Common myeloid progenitor, CD34-positive (primary cell): ENCODE measurements around the gene RYR2.

ENCODE experiments used
- CTCF ChIA-PET: fragments of 350-600 bp; sonication (Branson Sonifier 250); formaldehyde crosslinking; loops from one replicate; lab custom pipeline; 2021; ENCODE audit warnings: antibody characterized with exemption; lab: Charles Lee
- POLR2A ChIA-PET: fragments of 350-600 bp; sonication (Branson Sonifier 250); formaldehyde crosslinking; loops from one replicate; lab custom pipeline; 2021; ENCODE audit warnings: antibody characterized with exemption; lab: Charles Lee
- DNase-seq, 3 donors: peaks; one replicate each; pipeline versions ENCODE4 v3.0.0 to v3.0.0-alpha.2; 2013
- H3K27ac ChIP-seq, 2 experiments: 1 replicate in 1 of 2; 2 replicates in 1 of 2; pipeline ENCODE4 v1.7.0; 2013; ENCODE audit warnings: inconsistent platforms in 2 of 2, low read length in 2 of 2, mild to moderate bottlenecking in 2 of 2, low read depth in 1 of 2, moderate library complexity in 1 of 2; ENCODE audit not compliant: severe bottlenecking in 2 of 2, insufficient read depth in 1 of 2, poor library complexity in 1 of 2
- H3K27me3 ChIP-seq, 5 experiments: replicated peaks in 2 of 5; 1 replicate in 3 of 5; 2 replicates in 2 of 5; pipeline versions ENCODE4 v1.6.1 to v1.7.0; 2013; ENCODE audit warnings: low read length in 4 of 5, mild to moderate bottlenecking in 2 of 5, moderate library complexity in 2 of 5, inconsistent platforms in 1 of 5; ENCODE audit not compliant: insufficient read depth in 5 of 5, control insufficient read depth in 4 of 5
- H3K36me3 ChIP-seq, 4 experiments: 1 replicate in 2 of 4; 2 replicates in 2 of 4; pipeline versions ENCODE4 v1.6.1 to v1.7.0; 2013; ENCODE audit warnings: low read length in 3 of 4, control low read depth in 1 of 4, mild to moderate bottlenecking in 1 of 4; ENCODE audit not compliant: control insufficient read depth in 4 of 4, insufficient read depth in 4 of 4
- H3K4me1 ChIP-seq, 4 experiments: 1 replicate in 3 of 4; 2 replicates in 1 of 4; pipeline versions ENCODE4 v1.6.1 to v1.7.1; 2013; ENCODE audit warnings: low read length in 3 of 4, mild to moderate bottlenecking in 3 of 4, control low read depth in 1 of 4, inconsistent platforms in 1 of 4, moderate library complexity in 1 of 4; ENCODE audit not compliant: control insufficient read depth in 4 of 4, insufficient read depth in 4 of 4; ENCODE audit errors: control extremely low read depth in 1 of 4
- H3K4me3 ChIP-seq, 7 experiments: 1 replicate in 4 of 7; 2 replicates in 3 of 7; pipeline versions ENCODE4 v1.5.1 to v1.7.0; 2013; ENCODE audit warnings: mild to moderate bottlenecking in 7 of 7, low read length in 6 of 7, moderate library complexity in 6 of 7, inconsistent platforms in 2 of 7, low read depth in 2 of 7, control low read depth in 1 of 7; ENCODE audit not compliant: insufficient read depth in 4 of 7, control insufficient read depth in 1 of 7; ENCODE audit errors: extremely low read depth in 1 of 7
- H3K9me3 ChIP-seq, 5 experiments: 1 replicate in 4 of 5; 2 replicates in 1 of 5; pipeline versions ENCODE4 v1.6.1 to v1.7.1; 2013; ENCODE audit warnings: low read length in 4 of 5, mild to moderate bottlenecking in 2 of 5, inconsistent platforms in 1 of 5, low read depth in 1 of 5, moderate library complexity in 1 of 5; ENCODE audit not compliant: control insufficient read depth in 4 of 5, insufficient read depth in 2 of 5; ENCODE audit errors: control extremely low read depth in 1 of 5
- WGBS: methylation state at CpG from one replicate; pipeline ENCODE4 v1.1.5; 2013; ENCODE audit not compliant: insufficient coverage; 5-methylcytosine and 5-hydroxymethylcytosine counted together

Gene RYR2

GRCh38 chr1:237316352-237316751 lies 274.4 kb downstream of the RYR2 start:
- CTCF ChIA-PET: no interaction called here

GRCh38 chr1:237318748-237319147 lies 276.8 kb downstream of the RYR2 start:
- Histone ChIP-seq H3K9me3 (peaks cover 0 to 2% (median 0%) of the 10 kb centered on the region in 5 experiments), H3K4me3 (no peak overlapping the region), H3K4me1 (no peaks in the 10 kb centered on the region), H3K27ac (no peak overlapping the region), H3K27me3 (no peaks in the 10 kb centered on the region), H3K36me3 (no peaks in the 10 kb centered on the region)
- ChIA-PET POLR2A (no interaction called here), CTCF (no interaction called here)
- DNase-seq: no peak
- no CpG with 5 or more reads among the region's 3 CpGs for WGBS

More at GRCh38 chr1:237316352-237316751, 274.4 kb downstream of the RYR2 start:
- no peaks in the 10 kb centered on the region for H3K27me3 ChIP-seq
- DNase-seq: no peak
- POLR2A ChIA-PET: no interaction called here
- H3K9me3 ChIP-seq: peaks cover 0 to 2% (median 0%) of the 10 kb centered on the region in 5 experiments
- H3K36me3 ChIP-seq: no peaks in the 10 kb centered on the region
- H3K4me1 ChIP-seq: no peaks in the 10 kb centered on the region
- H3K4me3 ChIP-seq: no peak overlapping the region
- H3K27ac ChIP-seq: no peak overlapping the region
- WGBS: 87% methylated on average over 4 of the region's 4 CpGs

GRCh38 chr1:237320890-237321289 lies 278.9 kb downstream of the RYR2 start:
- ChIA-PET CTCF (no interaction called here), POLR2A (no interaction called here)
- no peak for DNase-seq
- Histone ChIP-seq H3K27me3 (no peaks in the 10 kb centered on the region), H3K4me3 (no peak overlapping the region), H3K36me3 (no peaks in the 10 kb centered on the region), H3K27ac (no peak overlapping the region), H3K4me1 (no peaks in the 10 kb centered on the region), H3K9me3 (peaks cover 0 to 2% (median 0%) of the 10 kb centered on the region in 5 experiments)

- Histone ChIP-seq H3K36me3 (no peaks in the 10 kb centered on the region), H3K9me3 (no peaks in the 10 kb centered on the region), H3K4me3 (no peak overlapping the region), H3K27me3 (no peaks in the 10 kb centered on the region), H3K27ac (no peak overlapping the region), H3K4me1 (no peaks in the 10 kb centered on the region)
- 89% methylated on average over 2 of the region's 3 CpGs for WGBS
- ChIA-PET CTCF (no interaction called here), POLR2A (no interaction called here)
- no peak for DNase-seq
These were observed 282.2 kb downstream of the RYR2 start for GRCh38 chr1:237324226-237324625.

GRCh38 chr1:237327061-237327460 lies 285.1 kb downstream of the RYR2 start:
- H3K36me3 ChIP-seq: no peaks in the 10 kb centered on the region
- H3K4me1 ChIP-seq: no peaks in the 10 kb centered on the region
- CTCF ChIA-PET: no interaction called here
- DNase-seq: no peak
- POLR2A ChIA-PET: no interaction called here
- H3K27ac ChIP-seq: no peak overlapping the region
- H3K27me3 ChIP-seq: no peaks in the 10 kb centered on the region
- 79% methylated on average over 2 of the region's 3 CpGs for WGBS
- no peaks in the 10 kb centered on the region for H3K9me3 ChIP-seq
- no peak overlapping the region for H3K4me3 ChIP-seq

GRCh38 chr1:237340892-237341291 lies 298.9 kb downstream of the RYR2 start:
- no CpG with 5 or more reads among the region's 3 CpGs for WGBS
- no peaks in the 10 kb centered on the region for H3K36me3 ChIP-seq
- POLR2A ChIA-PET: no interaction called here

GRCh38 chr1:237341391-237341790 lies 299.4 kb downstream of the RYR2 start:
- CTCF ChIA-PET: no interaction called here
- POLR2A ChIA-PET: no interaction called here
- no peaks in the 10 kb centered on the region for H3K4me1 ChIP-seq
- WGBS: no CpG with 5 or more reads among the region's 3 CpGs
- H3K27ac ChIP-seq: no peak overlapping the region
- no peaks in the 10 kb centered on the region for H3K9me3 ChIP-seq
- no peaks in the 10 kb centered on the region for H3K36me3 ChIP-seq
- no peak overlapping the region for H3K4me3 ChIP-seq
- peaks cover 0 to 2% (median 0%) of the 10 kb centered on the region in 5 experiments for H3K27me3 ChIP-seq
- DNase-seq: no peak

More at GRCh38 chr1:237340892-237341291, 298.9 kb downstream of the RYR2 start:
- CTCF ChIA-PET: no interaction called here
- Histone ChIP-seq H3K27ac (no peak overlapping the region), H3K9me3 (no peaks in the 10 kb centered on the region), H3K4me3 (no peak overlapping the region), H3K27me3 (peaks cover 0 to 2% (median 0%) of the 10 kb centered on the region in 5 experiments), H3K4me1 (no peaks in the 10 kb centered on the region)
- no peak for DNase-seq
